ENCODE results near the gene NDC80. TPM values are rescaled to one million over a fixed set of nuclear protein-coding genes. Genes with fewer than 3 reads are reported as not detected.
A peak's percentile ranks its signal among the peaks of the same experiment; 100 is the strongest.

Gene NDC80
- total RNA-seq, 2 experiments from 2014 or later, result 6.3 to 7.5 TPM

DNA sequence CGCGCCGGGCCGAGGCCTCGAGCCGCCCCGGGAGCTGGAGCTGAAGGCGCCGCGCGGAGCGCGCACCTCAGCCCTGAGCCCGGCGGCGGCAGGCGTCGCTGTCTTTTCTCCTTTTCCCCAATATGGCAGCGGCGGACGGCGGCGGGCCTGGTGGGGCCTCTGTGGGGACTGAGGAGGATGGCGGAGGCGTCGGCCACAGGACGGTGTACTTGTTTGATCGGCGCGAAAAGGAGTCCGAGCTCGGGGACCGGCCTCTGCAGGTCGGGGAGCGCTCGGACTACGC lies 84.5 kb downstream of the NDC80 start:
- Mint-ChIP-seq H3K4me1 (ENCODE audit: low read depth) (peaks cover 56% of the 10 kb centered on the region), H3K36me3 (ENCODE audit: low read depth) (peaks cover 49% of the 10 kb centered on the region), H3K4me3 (peak overlapping the region; percentile 97), H3K27me3 (no peaks in the 10 kb centered on the region), H3K9me3 (no peaks in the 10 kb centered on the region), H3K27ac (peak overlapping the region; percentile 89)
- H3K27me3 ChIP-seq (ENCODE audit: control insufficient read depth in 1 of 2, insufficient read depth in 2 of 2, low read length in 2 of 2), result no peaks in the 10 kb centered on the region
- ATAC-seq (ENCODE audit: poor library complexity), result peak; percentile 22
- DNase-seq, result no peak
- ChIA-PET POLR2A (interaction anchor here (0.6 to 7.7 kb wide), 49 partner anchors 9 to 606 kb away, joined by 3 to 698 read pairs (median 6); partner anchors contain the start of genes METTL4, MYL12A, MYL12B and NDC80), CTCF (interaction anchor here (0.7 to 4.6 kb wide), 6 partner anchors 9 to 85 kb away, joined by 3 to 32 read pairs (median 4); partner anchors contain the start of genes METTL4 and NDC80)
- H3K4me3 ChIP-seq (ENCODE audit: low read length), result peak overlapping the region; percentile 97
- peaks cover 27% of the 10 kb centered on the region for H3K4me1 ChIP-seq (ENCODE audit: insufficient read depth, low read length)
- intact Hi-C loops (cut with DNase I, micrococcal nuclease), result loop anchor here (1.0 to 10.0 kb wide), 8 partner anchors 20 to 791 kb away; partner anchors contain the start of genes METTL4 (in 2 of the 2) and NDC80 (in 2 of the 2)
- TF ChIP-seq CTCF (IDR thresholded peaks at IDR 0.05), result no peak
- H3K27ac ChIP-seq (ENCODE audit: low read depth in 1 of 2, low read length in 2 of 2), result peak overlapping the region; percentile 73 to 91
- H3K36me3 ChIP-seq (ENCODE audit: insufficient read depth, low read length), result peaks cover 5% of the 10 kb centered on the region
- no peaks in the 10 kb centered on the region for H3K9me3 ChIP-seq (ENCODE audit: control insufficient read depth in 1 of 2, insufficient read depth in 1 of 2, low read length in 2 of 2)

GRCh38 chr18:2656237-2656980 lies 85.1 kb downstream of the NDC80 start:
- intact Hi-C loops (cut with DNase I, micrococcal nuclease), result loop anchor here (1.0 to 10.0 kb wide), 6 partner anchors 26 to 791 kb away; partner anchors contain the start of genes METTL4 (in 1 of the 2) and NDC80 (in 1 of the 2)
- peak overlapping the region; percentile 73 to 91 for H3K27ac ChIP-seq (ENCODE audit: low read depth in 1 of 2, low read length in 2 of 2)
- ATAC-seq (ENCODE audit: poor library complexity), result peak; percentile 21
- ChIA-PET POLR2A (interaction anchor here (0.6 to 7.7 kb wide), 57 partner anchors 9 to 949 kb away, joined by 3 to 698 read pairs (median 5); partner anchors contain the start of genes METTL4, MYL12A, MYL12B and NDC80), CTCF (interaction anchor here (0.7 to 4.6 kb wide), 5 partner anchors 8 to 86 kb away, joined by 3 to 32 read pairs (median 5); partner anchors contain the start of genes METTL4 and NDC80)
- Mint-ChIP-seq H3K4me3 (peak overlapping the region; percentile 97), H3K27me3 (no peaks in the 10 kb centered on the region), H3K27ac (peak overlapping the region; percentile 89), H3K36me3 (ENCODE audit: low read depth) (peaks cover 54% of the 10 kb centered on the region), H3K9me3 (no peaks in the 10 kb centered on the region), H3K4me1 (ENCODE audit: low read depth) (peaks cover 54% of the 10 kb centered on the region)
- no peaks in the 10 kb centered on the region for H3K27me3 ChIP-seq (ENCODE audit: control insufficient read depth in 1 of 2, insufficient read depth in 2 of 2, low read length in 2 of 2)
- peaks cover 8% of the 10 kb centered on the region for H3K36me3 ChIP-seq (ENCODE audit: insufficient read depth, low read length)
- peak overlapping the region; percentile 97 for H3K4me3 ChIP-seq (ENCODE audit: low read length)
- no peaks in the 10 kb centered on the region for H3K9me3 ChIP-seq (ENCODE audit: control insufficient read depth in 1 of 2, insufficient read depth in 1 of 2, low read length in 2 of 2)
- peak; percentile 17 to 81 (median 35) for DNase-seq
- TF ChIP-seq CTCF (IDR thresholded peaks at IDR 0.05), result no peak
- H3K4me1 ChIP-seq (ENCODE audit: insufficient read depth, low read length), result peaks cover 27% of the 10 kb centered on the region

DNA sequence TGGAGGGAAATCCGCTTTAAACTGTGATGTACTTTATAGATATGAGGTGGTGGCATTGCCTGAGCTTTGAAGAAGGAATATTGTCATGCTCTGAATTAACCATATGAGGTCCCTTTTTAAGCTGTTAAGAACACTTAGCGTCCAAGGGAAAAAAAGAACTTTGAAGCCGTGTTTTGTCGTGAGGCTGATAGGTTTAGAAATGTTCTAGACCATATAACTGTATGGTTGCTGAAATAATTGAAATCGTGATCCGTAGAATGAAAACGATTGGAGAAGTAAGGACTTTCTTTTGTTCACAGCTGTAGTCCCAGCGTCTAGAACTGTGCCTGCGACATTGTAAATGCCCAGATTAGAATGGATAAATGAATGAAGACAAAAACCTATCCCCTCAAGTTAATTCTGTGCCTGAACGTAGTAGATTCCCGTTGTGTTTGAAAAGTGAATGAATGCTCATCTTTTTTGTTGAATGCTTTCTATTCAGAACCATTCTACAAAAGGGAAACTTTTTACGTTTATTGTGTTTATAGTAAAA lies 85.7 kb downstream of the NDC80 start:
- DNase-seq, result no peak
- Mint-ChIP-seq H3K9me3 (no peaks in the 10 kb centered on the region), H3K4me3 (peak overlapping the region; percentile 97), H3K36me3 (ENCODE audit: low read depth) (peaks cover 57% of the 10 kb centered on the region), H3K27me3 (no peaks in the 10 kb centered on the region), H3K4me1 (ENCODE audit: low read depth) (peaks cover 53% of the 10 kb centered on the region), H3K27ac (peak overlapping the region; percentile 89)
- no peak for TF ChIP-seq CTCF (IDR thresholded peaks at IDR 0.05)
- Histone ChIP-seq H3K36me3 (ENCODE audit: insufficient read depth, low read length) (peaks cover 8% of the 10 kb centered on the region), H3K4me3 (ENCODE audit: low read length) (peak overlapping the region; percentile 97), H3K27me3 (ENCODE audit: control insufficient read depth in 1 of 2, insufficient read depth in 2 of 2, low read length in 2 of 2) (no peaks in the 10 kb centered on the region), H3K9me3 (ENCODE audit: control insufficient read depth in 1 of 2, insufficient read depth in 1 of 2, low read length in 2 of 2) (no peaks in the 10 kb centered on the region), H3K27ac (ENCODE audit: low read depth in 1 of 2, low read length in 2 of 2) (peak overlapping the region; percentile 73 to 91), H3K4me1 (ENCODE audit: insufficient read depth, low read length) (peaks cover 30% of the 10 kb centered on the region)
- POLR2A ChIA-PET, result interaction anchor here (0.6 to 7.7 kb wide), 35 partner anchors 8 to 948 kb away, joined by 3 to 698 read pairs (median 6); partner anchors contain the start of genes METTL4, MYL12A, MYL12B and NDC80
- intact Hi-C loops (cut with DNase I, micrococcal nuclease), result loop anchor here (1.0 to 10.0 kb wide), 6 partner anchors 26 to 790 kb away; partner anchors contain the start of genes METTL4 (in 1 of the 2) and NDC80 (in 1 of the 2)
- CTCF ChIA-PET, result interaction anchor here (1.2 to 4.6 kb wide), 4 partner anchors 21 to 110 kb away, joined by 3 to 32 read pairs (median 7); partner anchors contain the start of genes METTL4 and NDC80
- no peak for ATAC-seq (ENCODE audit: poor library complexity)

Data from CD4-positive, alpha-beta T cell (primary cell).